Putamen (tissue), 1 donor: ENCODE measurements around the gene MEX3B.

Experiments
- DNase-seq: peaks from one replicate; pipeline ENCODE4 v3.0.0-alpha.2; 2016; ENCODE audit warnings: low spot score

Gene MEX3B

GRCh38 chr15:82045892-82046665 is at the start of gene MEX3B:
Gene MEX3B (minus strand): TSS chr15:82046018. CDS start chr15:82045705, 313 bp downstream.
- peak; percentile 98 for DNase-seq

DNA sequence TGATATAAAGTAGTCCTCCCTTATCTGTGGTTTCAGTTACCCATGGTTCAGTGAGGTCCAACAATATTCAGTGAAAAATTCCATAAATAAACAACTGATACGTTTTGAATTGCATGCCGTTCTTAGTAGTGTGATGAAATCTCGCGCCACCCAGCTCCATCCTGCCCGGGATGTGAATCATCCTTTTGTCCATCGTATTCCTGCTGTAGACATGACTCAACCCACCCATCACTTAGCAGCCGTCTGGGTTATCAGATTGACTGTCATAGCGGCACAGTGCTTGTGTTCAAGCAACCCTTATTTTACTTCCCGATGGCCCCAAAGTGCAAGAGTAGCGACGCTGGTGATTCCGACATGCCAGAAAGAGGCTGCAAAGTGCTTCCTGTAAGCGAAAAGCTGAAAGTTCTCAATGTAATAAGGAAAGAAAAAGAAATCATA is 48.0 kb upstream of the MEX3B start:
- no peak for DNase-seq

- no peak for DNase-seq
Observed at GRCh38 chr15:82093325-82093724, 47.5 kb upstream of the MEX3B start.

DNA sequence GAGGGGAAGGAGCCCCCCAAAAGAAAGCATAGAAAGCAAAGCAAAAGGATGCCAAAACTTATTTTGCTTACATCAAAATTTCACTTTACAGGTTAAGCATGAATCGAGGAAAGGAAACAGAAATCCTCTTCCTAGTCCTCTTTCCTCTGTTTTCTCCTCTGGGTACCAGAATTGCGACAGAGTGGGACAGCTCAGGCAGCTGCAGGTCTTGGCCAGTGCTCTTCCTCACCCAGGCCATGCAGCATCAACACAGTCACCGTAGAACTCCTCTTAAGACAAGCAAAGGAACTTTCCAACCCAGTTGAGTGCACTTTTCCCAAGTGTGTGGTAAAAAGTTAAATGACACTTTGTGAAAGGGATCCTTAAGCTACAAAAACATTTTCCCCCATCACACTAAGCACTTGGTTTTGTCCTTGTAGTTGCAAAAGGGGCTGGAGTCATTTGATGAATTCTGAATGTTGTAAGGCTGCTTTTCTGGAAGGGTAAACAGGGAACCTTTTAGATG is 45.9 kb upstream of the MEX3B start:
- DNase-seq: no peak

DNA sequence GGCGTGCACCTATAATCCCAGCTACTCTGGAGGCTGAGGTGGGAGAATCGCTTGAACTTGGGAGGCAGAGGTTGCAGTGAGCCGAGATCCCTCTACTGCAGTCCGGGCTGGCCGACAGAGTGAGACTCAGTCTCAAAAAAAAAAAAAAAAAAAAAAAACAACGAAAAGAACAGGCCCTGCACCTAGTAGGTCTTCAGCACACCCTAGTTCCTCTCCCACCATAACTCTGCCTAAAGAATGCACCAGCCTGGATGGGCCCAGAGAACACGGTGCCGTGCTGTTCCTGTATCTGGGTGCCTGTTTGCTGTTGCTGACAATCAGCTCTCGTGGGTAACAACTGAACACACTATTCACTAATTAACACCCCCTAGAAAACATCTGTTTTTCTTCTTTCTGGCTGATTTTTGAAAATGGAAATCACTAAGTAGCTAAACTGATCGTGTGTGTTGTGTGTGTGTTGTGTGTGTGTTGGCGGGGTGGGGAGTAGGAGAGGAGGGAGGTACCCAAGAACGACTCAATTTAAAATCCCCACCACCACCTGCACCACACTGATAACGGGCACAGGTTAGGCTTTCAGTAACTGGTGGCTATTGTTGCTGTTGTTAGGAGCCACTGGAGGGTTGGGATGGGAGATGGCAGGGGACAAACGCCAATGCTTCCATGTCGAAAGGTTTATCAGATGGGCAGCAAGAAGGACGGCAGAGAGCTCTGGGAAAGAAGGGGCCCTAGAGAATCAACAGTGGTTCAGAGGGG is 40.6 kb upstream of the MEX3B start:
- DNase-seq: no peak

DNA sequence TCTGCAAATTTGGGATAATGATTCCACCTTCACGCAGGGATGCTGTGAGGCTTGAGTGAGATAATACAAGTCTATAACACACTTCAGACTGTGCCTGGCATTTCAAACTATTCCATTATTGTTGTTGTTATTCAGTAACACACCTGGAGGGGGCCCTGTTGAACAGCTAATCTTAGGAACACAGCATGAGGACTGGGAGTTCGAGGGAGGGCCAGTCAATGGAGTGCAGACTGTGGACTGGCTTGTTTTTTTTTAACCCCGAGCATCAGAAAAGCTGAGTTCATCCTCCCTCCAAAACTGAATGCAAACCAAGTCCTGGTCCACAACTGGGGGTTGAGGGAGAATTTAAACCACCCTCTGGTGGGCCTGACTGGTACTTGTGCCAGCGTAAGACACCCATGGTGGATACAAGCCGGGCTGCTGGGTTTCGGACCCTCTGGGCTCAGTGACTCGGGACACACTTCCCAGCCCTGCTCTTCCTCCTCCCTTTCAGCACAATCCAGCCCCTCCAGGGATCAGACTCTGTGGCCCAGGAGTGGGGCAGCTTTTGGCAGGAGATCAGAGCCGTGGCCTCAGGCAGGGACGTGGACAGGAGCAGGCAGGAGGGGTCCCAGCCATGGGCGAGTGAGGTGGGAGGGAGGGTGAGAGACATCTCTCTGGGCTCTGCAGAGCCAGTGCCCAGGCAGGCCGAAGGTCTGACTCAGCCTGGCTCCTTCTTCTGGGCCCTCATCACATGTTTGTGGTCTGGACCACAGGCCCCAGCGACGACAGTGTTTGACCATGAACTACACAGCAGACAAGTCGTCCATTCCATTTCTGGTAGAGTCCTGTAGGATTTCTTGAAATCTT is 36.3 kb upstream of the MEX3B start:
- no peak for DNase-seq

DNA sequence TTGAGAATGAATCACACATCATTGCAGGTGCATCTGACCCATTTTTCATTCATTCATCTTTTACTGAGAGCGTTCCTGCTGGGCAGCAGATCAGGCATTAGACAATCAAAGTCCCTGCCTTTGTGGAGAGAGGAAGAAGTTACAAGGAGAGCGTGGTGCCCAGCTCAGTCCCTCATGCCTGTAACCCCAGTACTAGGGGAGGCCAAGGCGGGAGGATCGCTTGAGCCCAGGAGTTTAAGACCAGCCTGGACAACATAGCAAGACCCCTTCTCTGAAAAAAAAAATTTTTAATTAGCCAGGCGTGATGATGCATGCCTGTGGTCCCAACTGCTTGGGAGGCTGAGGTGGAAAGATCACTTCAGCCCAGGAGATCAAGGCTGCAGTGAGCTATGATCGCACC is 35.0 kb upstream of the MEX3B start:
- DNase-seq: no peak

DNA sequence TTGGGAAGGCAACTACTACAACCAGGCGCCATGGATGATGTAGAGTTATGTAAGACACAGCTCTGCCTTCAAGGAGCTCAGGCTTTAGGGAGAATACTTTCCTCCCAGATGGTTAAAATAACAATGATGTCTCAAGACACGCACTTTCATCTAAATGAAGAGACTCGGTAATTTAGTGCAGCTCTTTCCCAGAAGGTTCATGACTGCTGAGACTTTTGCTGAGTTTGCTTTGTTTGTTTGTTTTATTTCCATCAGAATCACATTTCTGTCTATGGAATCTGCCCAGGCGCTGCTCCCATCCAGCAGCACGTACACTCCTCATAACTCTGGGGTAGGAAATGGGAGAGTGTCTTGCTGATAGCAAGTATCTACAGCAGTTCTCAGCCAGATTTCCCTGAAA is 33.9 kb upstream of the MEX3B start:
- DNase-seq: no peak

DNA sequence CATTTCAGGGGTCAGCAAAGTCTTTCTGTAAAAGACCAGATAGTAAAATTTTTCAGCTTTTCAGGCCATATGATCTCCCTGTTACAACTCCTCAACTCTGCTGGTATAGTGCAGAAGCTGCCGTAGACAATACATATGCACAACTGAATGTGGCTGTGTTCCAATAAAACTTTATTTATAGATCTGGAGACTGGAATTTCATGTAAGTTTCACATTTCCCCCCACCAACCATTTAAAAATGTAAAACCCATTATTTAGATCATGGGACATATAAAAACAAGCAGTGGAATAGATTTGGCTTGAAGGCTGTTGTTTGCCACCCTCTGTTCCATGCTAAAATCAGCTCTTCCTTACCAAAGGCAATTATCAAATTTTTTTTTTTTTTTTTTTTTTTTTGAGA is 28.8 kb upstream of the MEX3B start:
- no peak for DNase-seq

DNA sequence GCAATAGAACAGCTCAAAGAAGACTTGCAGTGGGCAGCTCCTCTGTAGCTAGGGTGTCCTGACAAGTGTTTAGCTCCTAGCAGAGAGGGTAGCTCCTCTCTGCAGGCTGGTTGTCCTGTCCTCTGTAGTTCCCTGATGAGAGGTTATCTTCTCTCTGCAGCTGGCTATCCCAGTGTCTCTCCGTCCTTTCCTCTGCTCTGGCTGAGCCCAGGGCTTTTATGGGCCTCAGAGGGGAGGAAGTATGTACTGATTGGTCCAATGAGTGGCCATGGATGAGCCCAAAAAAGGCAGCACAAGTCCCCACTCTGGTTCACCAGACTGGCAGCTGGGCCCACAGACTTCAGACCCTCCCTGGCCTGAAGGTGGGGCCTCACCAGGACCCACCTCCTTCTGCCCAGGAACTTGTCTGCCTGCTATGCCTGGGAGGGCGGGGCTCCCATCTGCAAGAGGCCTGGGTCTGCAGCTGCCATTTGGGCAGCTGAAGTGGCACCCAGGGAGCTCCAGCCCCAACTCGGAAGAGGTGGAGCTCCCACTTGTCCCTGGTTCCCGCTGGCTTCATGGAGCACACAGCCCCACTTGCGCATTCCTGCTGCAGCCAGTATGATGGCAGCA is 27.2 kb upstream of the MEX3B start:
- no peak for DNase-seq

DNA sequence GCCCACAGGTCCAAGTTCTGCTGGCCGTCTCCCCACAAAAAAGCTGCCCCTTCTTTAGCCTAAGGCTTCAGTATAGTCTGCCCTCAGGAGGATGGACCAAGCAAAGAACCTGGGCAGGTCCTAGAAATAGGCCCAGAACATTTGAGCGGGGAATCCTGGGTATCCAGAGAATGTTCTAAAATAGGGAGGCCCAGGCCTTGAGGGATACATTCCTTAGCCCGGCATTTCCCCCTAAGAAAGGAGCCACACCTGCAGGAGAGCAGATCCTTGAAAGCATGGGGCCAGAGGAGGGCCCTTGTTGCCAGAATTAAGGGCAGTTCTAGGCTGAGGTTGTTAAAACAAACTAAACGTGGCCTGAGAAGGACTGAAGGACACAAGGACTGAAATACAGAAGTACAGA is 20.6 kb upstream of the MEX3B start:
- no peak for DNase-seq

- DNase-seq: no peak
Observed at GRCh38 chr15:82064824-82065223, 19.0 kb upstream of the MEX3B start.

DNA sequence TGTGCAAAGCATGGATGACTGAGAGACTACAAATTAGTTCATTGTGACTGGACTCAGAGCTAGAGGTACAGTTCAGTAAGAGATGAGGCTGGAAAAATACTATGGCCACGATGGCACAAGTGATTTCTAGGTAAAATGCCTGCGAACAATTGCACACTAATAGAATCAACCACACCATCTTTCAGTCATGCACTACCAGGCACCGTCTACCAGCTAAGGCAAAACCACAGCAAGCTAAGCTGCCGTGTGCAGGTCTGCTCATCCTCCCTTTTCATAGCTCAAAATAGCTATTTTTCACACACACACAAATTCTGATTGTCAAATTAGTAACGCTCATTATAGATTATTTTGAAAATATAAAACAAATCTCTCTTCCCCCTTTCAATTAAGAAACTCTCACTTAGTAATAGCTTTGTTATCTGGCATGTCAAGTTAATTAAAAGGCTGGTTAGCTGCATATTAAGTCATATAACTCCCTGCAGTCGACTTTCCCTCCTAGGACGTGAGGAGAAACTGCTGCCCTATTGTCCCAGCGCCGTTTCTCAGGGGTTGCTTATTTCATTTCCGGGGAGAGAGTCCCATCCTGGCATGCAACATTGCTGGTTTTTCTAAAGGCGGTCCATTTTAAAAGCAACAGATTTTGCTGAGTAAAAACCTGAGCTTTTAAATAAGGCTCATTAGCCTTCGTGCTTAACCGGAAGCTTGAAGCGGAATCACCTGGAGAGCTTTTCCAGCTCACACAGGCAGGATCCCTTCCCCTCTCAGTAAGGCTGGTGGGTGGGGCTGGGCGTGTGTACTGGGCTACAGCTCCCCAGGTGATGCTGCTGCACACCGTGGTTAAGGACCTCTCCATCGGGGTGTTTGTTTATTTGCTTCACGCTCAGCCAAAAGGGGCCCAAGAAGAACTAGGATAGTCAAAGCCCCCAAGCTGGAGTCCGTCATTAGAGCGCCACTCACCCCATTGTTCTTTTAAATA is 16.9 kb upstream of the MEX3B start:
- DNase-seq: no peak

DNA sequence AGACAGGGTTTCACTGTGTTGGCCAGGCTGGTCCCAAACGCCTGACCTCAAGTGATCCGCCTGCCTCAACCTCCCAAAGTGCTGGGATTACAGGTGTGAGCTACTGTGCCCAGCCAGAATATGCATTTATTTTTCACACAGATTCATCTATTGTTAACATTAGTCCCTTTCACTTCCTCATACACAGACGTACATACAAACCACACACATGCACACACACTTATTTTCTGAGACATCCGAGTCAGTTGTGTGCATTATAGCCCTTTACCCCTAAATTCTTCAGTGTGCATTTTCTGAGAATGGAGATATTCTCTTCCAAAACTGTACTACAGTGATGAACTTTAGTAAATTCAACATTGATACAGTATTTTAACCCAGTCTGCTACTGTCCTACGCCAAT is 15.0 kb upstream of the MEX3B start:
- no peak for DNase-seq

GRCh38 chr15:82058517-82059204 is 12.8 kb upstream of the MEX3B start:
- no peak for DNase-seq

GRCh38 chr15:82058026-82058425 is 12.2 kb upstream of the MEX3B start:
- no peak for DNase-seq

DNA sequence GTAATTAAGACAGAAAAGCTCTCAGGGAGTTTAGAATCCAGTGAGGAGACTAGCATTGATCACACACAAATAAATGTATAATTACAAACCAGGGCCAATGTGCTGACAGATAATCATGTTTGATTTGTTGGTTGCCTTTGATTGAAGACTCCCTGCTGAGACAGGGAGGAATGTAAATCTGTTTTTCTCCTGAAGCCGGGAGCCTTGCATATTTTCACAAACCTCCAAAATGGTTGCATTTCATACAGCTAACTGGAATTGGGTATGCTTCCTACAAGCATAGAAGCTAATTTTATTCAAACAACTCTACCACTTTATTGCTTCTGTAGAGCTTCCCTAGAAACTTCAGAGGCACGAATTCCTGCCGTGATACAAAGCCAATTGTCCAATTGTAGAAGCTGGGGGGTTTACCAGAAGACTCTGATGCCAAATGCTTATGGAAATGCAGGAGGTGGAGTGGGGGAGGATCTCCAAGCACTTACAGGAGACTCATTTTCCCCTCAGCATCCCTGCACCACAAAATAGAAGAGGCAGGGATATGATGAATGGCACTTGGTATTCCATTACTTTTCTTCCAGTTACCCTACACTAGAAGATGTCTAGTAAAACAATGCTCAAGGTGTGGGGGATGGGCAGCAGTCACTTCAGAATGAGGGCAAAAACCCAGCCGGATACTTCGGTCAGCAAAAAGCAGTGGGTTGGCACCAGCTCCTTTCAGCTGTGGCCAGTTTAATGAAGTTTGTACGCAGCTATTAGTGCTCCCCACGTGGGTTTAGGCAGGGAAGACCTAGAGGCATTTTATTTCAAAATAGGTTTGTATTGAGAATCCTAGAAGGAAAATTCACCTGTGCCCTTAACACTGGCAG is 11.4 kb upstream of the MEX3B start:
- no peak for DNase-seq

DNA sequence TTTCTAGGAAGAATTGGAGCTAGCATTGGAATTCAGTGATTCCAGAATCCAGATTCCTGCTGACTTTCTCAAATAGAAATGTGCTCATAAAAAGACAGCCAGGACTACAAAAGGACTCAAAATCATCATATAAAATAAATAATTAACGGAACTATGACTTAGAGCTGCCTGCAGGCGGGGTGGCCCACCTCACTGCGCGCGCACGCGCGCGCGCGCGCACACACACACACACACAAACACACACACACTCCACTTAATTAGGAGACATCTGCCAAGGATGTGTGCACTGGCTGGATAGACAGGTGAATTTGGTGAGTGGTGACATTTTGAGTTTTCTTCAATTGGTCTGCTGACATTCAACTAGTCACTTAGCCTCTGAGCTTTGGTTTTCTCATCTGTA is 6.9 kb upstream of the MEX3B start:
- DNase-seq: no peak

GRCh38 chr15:82051664-82052063 is 5.8 kb upstream of the MEX3B start:
- no peak for DNase-seq
